GM18858 (cell line): Measurements from ENCODE around the gene CTNNB1.

Experiments used
- ATAC-seq: cut with Tn5 transposase; IDR thresholded peaks from one replicate; pipeline ENCODE4 v1.9.1; 2021; ENCODE audit not compliant: unreplicated experiment

The CTNNB1 gene

GRCh38 chr3:41190509-41191284 is 8.6 kb upstream of the CTNNB1 start:
- ATAC-seq = no peak

GRCh38 chr3:41192885-41193284 is 6.4 kb upstream of the CTNNB1 start:
- ATAC-seq = no peak

GRCh38 chr3:41193794-41194539 is 5.3 kb upstream of the CTNNB1 start:
- no peak for ATAC-seq

GRCh38 chr3:41194701-41195100 is 4.6 kb upstream of the CTNNB1 start:
- no peak for ATAC-seq

GRCh38 chr3:41195946-41196345 is 3.4 kb upstream of the CTNNB1 start:
- no peak for ATAC-seq

GRCh38 chr3:41196499-41197410 is 2.5 kb upstream of the CTNNB1 start:
- ATAC-seq = no peak

- no peak for ATAC-seq
Measured at GRCh38 chr3:41198046-41198445, 1.3 kb upstream of the CTNNB1 start.

- ATAC-seq = no peak
Measured at GRCh38 chr3:41198526-41198925, 779 bp upstream of the CTNNB1 start.

- ATAC-seq = no peak
Measured at GRCh38 chr3:41199866-41200668, 762 bp downstream of the CTNNB1 start.

- no peak for ATAC-seq
Measured at GRCh38 chr3:41200669-41201021, 1.3 kb downstream of the CTNNB1 start.

- ATAC-seq = no peak
Measured at GRCh38 chr3:41202075-41202833, 2.9 kb downstream of the CTNNB1 start.

- no peak for ATAC-seq
Measured at GRCh38 chr3:41202834-41203345, 3.6 kb downstream of the CTNNB1 start.

GRCh38 chr3:41204369-41204768 is 5.1 kb downstream of the CTNNB1 start:
- ATAC-seq = no peak

GRCh38 chr3:41205591-41205990 is 6.3 kb downstream of the CTNNB1 start:
- no peak for ATAC-seq

GRCh38 chr3:41207355-41207754 is 8.1 kb downstream of the CTNNB1 start:
- ATAC-seq = no peak

GRCh38 chr3:41208507-41209220 is 9.4 kb downstream of the CTNNB1 start:
- ATAC-seq = no peak

GRCh38 chr3:41209646-41210045 is 10.3 kb downstream of the CTNNB1 start:
- ATAC-seq = no peak

GRCh38 chr3:41210966-41211365 is 11.7 kb downstream of the CTNNB1 start:
- no peak for ATAC-seq

- no peak for ATAC-seq
Measured at GRCh38 chr3:41212088-41212487, 12.8 kb downstream of the CTNNB1 start.
